ENCODE measurements around the gene ZC3H4.

DNA sequence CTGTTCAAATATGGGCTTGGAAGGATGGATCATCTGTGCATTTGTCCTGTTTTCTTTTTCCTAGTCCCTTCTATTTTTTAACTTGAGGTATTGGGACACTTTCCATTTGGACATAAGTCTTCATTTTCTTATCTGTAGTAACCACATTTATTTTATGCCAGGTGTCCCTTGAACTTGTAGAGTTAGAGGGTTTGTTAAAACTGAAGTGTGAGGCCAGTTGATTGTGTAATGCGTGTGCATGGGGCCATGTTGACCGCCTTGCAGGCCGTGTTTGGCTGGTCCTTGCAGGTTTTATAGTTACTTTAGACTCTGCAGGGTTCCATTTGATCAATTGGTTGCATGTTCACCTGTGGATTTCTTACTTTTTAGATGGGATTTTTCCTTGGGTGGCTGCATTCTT, 38.1 kb upstream of the ZC3H4 start:
- TF ChIP-seq, protein P1, sequence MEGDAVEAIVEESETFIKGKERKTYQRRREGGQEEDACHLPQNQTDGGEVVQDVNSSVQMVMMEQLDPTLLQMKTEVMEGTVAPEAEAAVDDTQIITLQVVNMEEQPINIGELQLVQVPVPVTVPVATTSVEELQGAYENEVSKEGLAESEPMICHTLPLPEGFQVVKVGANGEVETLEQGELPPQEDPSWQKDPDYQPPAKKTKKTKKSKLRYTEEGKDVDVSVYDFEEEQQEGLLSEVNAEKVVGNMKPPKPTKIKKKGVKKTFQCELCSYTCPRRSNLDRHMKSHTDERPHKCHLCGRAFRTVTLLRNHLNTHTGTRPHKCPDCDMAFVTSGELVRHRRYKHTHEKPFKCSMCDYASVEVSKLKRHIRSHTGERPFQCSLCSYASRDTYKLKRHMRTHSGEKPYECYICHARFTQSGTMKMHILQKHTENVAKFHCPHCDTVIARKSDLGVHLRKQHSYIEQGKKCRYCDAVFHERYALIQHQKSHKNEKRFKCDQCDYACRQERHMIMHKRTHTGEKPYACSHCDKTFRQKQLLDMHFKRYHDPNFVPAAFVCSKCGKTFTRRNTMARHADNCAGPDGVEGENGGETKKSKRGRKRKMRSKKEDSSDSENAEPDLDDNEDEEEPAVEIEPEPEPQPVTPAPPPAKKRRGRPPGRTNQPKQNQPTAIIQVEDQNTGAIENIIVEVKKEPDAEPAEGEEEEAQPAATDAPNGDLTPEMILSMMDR (IDR thresholded peaks at IDR 0.05): no peak
- no peak for TF ChIP-seq POLR2AphosphoS5 (IDR thresholded peaks at IDR 0.05)

Data from gastroesophageal sphincter (tissue), 3 donors.